HFF-Myc (cell line): ENCODE measurements around the gene NKX2-4.

Experiments used
- DNase-seq: peaks from one replicate; pipeline ENCODE4 v3.0.0-alpha.2; 2011; ENCODE audit warnings: low read depth; ENCODE audit errors: extremely low read depth
- H3K4me3 ChIP-seq: replicated peaks from 2 replicates; pipeline ENCODE4 v1.5.1; 2011; ENCODE audit warnings: low read depth, mild to moderate bottlenecking, control low read depth, low read length
- TF ChIP-seq, protein P1 (sequence below): IDR thresholded peaks from 2 replicates; pipeline ENCODE4 v1.5.1; 2012; ENCODE audit warnings: mild to moderate bottlenecking, low read depth, low read length, control low read depth; ENCODE audit errors: missing control alignments

The NKX2-4 gene

DNA sequence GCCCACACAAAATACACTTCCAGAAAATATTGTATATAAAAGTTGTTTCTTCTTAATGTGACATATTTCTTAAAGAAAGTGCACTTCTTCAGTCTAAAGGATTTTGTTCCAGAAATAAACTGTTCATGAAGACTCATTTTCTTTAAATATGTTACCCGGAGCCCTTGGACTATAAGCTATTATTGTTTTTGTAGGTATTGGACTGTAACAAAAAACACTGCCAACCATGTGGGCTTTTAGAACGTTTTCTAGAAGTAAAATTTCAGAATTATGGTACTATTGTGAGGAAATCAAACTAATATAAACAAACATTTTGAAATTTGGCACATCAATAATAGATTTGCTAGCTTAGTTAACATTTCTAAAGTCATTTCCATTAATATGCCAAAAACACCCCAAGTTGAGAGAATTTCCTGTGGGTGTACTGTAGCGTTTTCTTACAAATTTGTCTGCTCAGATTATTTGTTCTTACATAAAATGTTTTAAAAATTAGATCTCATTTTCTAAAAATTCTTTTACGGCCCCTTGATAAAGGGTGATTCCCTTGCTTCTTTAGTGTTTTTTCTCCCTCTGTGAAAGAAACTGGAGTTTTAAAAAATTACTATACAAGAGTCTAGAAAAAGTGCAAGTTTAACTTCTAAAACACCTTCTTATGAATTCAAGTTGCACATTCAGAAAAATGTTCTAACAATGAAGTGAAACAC lies 3.4 kb downstream of the NKX2-4 start:
- DNase-seq = no peak
- TF ChIP-seq, protein P1, sequence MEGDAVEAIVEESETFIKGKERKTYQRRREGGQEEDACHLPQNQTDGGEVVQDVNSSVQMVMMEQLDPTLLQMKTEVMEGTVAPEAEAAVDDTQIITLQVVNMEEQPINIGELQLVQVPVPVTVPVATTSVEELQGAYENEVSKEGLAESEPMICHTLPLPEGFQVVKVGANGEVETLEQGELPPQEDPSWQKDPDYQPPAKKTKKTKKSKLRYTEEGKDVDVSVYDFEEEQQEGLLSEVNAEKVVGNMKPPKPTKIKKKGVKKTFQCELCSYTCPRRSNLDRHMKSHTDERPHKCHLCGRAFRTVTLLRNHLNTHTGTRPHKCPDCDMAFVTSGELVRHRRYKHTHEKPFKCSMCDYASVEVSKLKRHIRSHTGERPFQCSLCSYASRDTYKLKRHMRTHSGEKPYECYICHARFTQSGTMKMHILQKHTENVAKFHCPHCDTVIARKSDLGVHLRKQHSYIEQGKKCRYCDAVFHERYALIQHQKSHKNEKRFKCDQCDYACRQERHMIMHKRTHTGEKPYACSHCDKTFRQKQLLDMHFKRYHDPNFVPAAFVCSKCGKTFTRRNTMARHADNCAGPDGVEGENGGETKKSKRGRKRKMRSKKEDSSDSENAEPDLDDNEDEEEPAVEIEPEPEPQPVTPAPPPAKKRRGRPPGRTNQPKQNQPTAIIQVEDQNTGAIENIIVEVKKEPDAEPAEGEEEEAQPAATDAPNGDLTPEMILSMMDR = no peak

DNA sequence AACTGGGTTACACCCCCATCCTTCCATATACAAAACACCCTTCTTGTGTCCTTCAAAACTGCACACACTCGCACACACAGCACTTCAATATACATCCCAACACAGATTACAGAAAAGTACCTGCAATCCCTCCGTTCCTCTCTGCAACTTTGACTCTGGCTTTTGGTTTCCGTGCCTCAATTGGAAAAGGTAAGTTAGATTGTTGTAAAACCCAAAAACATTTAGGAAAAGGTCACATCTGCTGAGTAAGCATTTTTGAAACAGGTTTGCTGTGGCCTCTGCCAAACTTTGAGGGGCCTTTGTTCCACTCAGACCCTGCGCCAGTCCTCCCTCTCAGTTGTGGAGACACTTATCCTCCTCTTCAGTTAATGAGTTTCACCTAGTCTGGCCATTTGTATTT lies 4.2 kb downstream of the NKX2-4 start:
- DNase-seq = no peak
- TF ChIP-seq, protein P1 = no peak
- no peak overlapping the region for H3K4me3 ChIP-seq

More for the DNA sequence above, 3.4 kb downstream of the NKX2-4 start:
- no peak overlapping the region for H3K4me3 ChIP-seq

DNA sequence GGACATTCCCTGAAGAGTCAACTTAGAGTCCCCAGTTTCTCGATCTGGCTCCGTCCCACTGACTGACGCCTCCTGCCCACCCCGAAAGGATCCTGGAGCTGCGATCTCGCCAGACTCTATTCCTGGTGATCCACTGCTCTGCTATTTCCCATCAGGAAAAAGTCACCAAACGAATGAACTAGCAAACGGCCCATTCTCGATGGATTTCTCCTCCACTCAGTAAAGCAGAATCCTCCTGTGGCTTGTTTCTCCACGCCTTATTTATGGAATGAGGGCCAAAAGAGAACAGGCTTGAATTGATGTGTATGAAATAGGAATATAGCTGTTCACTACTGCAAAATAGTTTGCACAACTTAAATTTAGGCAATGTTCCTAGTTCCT lies 5.4 kb downstream of the NKX2-4 start:
- H3K4me3 ChIP-seq = no peak overlapping the region
- no peak for DNase-seq
- TF ChIP-seq, protein P1 = no peak

DNA sequence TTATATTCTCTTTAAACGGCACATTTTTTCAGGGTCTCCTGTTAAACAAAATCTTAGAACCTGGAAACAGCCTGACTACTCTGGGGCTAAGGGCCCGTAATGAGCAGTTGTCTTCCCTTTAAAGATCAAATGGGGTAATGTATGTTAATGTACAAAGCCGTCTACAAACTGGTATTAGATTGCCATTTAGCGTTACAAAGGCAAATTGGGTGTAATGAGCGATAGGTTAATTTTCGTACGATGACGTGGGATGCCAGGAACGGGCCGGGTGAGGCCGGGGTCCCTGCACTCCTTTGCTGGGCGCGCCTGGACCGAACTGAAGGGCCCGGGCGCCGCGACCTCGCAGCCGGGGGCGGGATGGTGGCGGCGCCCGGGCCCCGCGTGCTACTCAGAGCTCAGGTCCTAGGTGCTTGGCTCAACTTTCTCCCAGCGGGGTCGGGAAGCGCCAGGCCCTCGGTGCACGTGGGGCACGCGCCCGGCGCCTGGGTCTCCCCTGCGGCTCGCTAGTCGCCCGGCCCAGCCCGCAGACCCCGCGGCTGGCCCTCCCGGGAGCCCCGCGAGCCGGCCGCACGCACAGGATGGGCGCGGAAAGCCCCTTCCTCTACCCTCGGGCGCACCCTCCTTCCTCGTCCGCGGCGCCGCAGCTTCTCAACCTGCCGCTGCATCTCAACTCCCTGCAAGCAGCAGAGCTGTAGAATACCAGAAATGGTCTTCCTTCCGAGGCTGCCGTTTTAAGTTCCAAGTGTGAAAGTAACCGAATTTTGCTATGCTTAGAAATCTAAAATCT lies 5.9 kb downstream of the NKX2-4 start:
- DNase-seq = no peak
- H3K4me3 ChIP-seq = no peak overlapping the region
- TF ChIP-seq, protein P1 = no peak

DNA sequence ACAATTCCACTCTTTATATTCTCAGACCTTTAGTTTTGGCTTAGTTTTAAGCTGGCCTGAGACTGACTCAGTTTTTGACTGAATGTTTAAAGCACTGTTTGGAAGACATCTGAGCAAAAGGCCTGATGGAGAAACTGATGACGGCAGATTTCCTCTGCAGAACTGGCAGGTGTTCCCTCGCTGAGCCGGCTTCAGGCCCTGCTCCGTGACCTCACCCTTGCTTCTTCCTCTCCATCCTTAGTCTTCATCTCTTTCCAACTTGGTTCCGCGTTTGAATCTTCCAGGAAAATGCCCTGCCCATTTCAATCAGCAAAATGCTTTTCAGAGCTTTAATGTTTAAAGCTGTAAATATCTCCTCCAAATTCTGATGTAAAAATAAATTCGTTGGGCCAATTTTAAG lies 6.6 kb downstream of the NKX2-4 start:
- TF ChIP-seq, protein P1 = no peak
- H3K4me3 ChIP-seq = no peak overlapping the region
- DNase-seq = no peak

DNA sequence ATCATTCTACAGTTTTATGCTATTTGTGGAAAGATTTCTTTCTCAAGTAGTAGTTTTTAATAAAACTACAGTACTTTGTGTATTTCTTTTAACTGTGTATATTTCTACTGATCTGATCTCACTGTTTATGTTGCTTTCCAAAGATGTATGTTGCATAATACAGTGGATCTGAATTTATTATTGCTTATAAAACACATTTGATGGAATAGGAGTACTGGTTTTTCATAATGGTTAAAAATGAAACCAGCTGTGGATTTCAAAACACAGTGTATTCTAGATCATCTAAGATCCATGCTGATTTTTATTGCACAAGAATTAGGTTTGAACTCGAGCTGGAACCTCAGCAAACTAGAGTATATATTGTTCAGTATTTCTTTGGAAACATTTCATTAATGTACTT lies 8.0 kb downstream of the NKX2-4 start:
- no peak for DNase-seq
- no peak overlapping the region for H3K4me3 ChIP-seq
- TF ChIP-seq, protein P1 = no peak
